Frontal cortex (tissue), 4 donors: ENCODE measurements around the gene GNL3. TPM values are rescaled to one million over a fixed set of nuclear protein-coding genes. Genes with fewer than 3 reads are reported as not detected.
A peak's percentile ranks its signal among the peaks of the same experiment; 100 is the strongest.
"Not testable (repeated sequence)": the region's sequence is repeated elsewhere in the genome, so short reads cannot be mapped to it uniquely, and the experiment has no call there.

Source experiments
- DNase-seq, 2 donors: peaks; one replicate each; pipeline ENCODE4 v3.0.0; 2012; ENCODE audit warnings: low spot score in 2 of 2
- FAIRE-seq: peaks from 2 replicates; lab custom pipeline; 2012; peaks lifted over from hg19 to GRCh38; lab: Jason Lieb, UNC
- total RNA-seq: library from RNA; depleted of rRNA; stranded (reverse); fragments of >200 nt; gene quantifications from one replicate; pipeline ENCODE4 v1.2.3, GENCODE V29; 2014
- donor health status: control.
- donor health status: control.
- donor health status: control.

Gene GNL3
- 70.1 TPM for total RNA-seq

- DNase-seq (peak; percentile 89 to 90), FAIRE-seq (no peak)
Observed at GRCh38 chr3:52685709-52686691, at the start of gene GNL3, which contains the start of gene PBRM1. TSS of gene GNL3 (plus strand) at chr3:52686032. CDS start at chr3:52686093, 61 bp downstream. TSS of gene PBRM1 (minus strand) at chr3:52685913.

- no peak for FAIRE-seq
- DNase-seq: no peak
Observed at GRCh38 chr3:52636673-52637072, 49.2 kb upstream of the GNL3 start.

GRCh38 chr3:52645549-52645948 is 40.3 kb upstream of the GNL3 start:
- FAIRE-seq (no peak), DNase-seq (no peak)

GRCh38 chr3:52649461-52650210 is 36.2 kb upstream of the GNL3 start:
- no peak for FAIRE-seq

GRCh38 chr3:52650439-52650838 is 35.4 kb upstream of the GNL3 start:
- no peak for FAIRE-seq

More at GRCh38 chr3:52649461-52650210, 36.2 kb upstream of the GNL3 start:
- DNase-seq: no peak

GRCh38 chr3:52651592-52651991 is 34.2 kb upstream of the GNL3 start:
- DNase-seq (no peak), FAIRE-seq (no peak)

More at GRCh38 chr3:52650439-52650838, 35.4 kb upstream of the GNL3 start:
- DNase-seq: no peak

- FAIRE-seq (no peak), DNase-seq (no peak)
Observed at GRCh38 chr3:52655895-52656294, 29.9 kb upstream of the GNL3 start.

GRCh38 chr3:52660046-52660445 is 25.8 kb upstream of the GNL3 start:
- DNase-seq: no peak
- FAIRE-seq: no peak

GRCh38 chr3:52663098-52663497 is 22.7 kb upstream of the GNL3 start:
- DNase-seq (no peak), FAIRE-seq (no peak)

GRCh38 chr3:52670621-52671521 is 15.0 kb upstream of the GNL3 start:
- DNase-seq: no peak
- FAIRE-seq: no peak

- FAIRE-seq: no peak
- no peak for DNase-seq
Observed at GRCh38 chr3:52671676-52672075, 14.2 kb upstream of the GNL3 start.

- not testable (repeated sequence) for FAIRE-seq, DNase-seq
Observed at GRCh38 chr3:52676201-52676600, 9.6 kb upstream of the GNL3 start.

- FAIRE-seq: no peak
Observed at GRCh38 chr3:52678265-52679198, 7.3 kb upstream of the GNL3 start.

GRCh38 chr3:52679199-52679538 is 6.7 kb upstream of the GNL3 start:
- FAIRE-seq (no peak), DNase-seq (no peak)

More at GRCh38 chr3:52678265-52679198, 7.3 kb upstream of the GNL3 start:
- DNase-seq: no peak

GRCh38 chr3:52679811-52680210 is 6.0 kb upstream of the GNL3 start:
- FAIRE-seq (no peak), DNase-seq (no peak)

GRCh38 chr3:52681596-52681995 is 4.2 kb upstream of the GNL3 start:
- no peak for DNase-seq
- no peak for FAIRE-seq

- DNase-seq (peak in 1 of 2 donors; percentile 26), FAIRE-seq (no peak)
Observed at GRCh38 chr3:52682016-52682415, 3.8 kb upstream of the GNL3 start.

- FAIRE-seq (no peak), DNase-seq (no peak)
Observed at GRCh38 chr3:52683611-52684010, 2.2 kb upstream of the GNL3 start.

GRCh38 chr3:52684184-52684583 is 1.6 kb upstream of the GNL3 start:
- no peak for FAIRE-seq

More at GRCh38 chr3:52684184-52684583, 1.6 kb upstream of the GNL3 start:
- DNase-seq: no peak
